Thyroid gland (tissue), 4 donors: ENCODE results near the gene CEP72. TPM values are rescaled to one million over a fixed set of nuclear protein-coding genes. Genes with fewer than 3 reads are reported as not detected.

Experiments used
- DNase-seq, 2 donors: peaks; one replicate each; pipeline ENCODE4 v3.0.0-alpha.2; 2019
- H3K27ac ChIP-seq, 3 donors: fragments of 200-600 bp; sonication (generic); 1 replicate in 2 of 3; 2 replicates in 1 of 3; pipeline ENCODE4 v1.5.1; 2016 to 2019; ENCODE audit warnings: mild to moderate bottlenecking in 1 of 3, moderate library complexity in 1 of 3
- H3K27me3 ChIP-seq: fragments of 200-600 bp; sonication (generic); one replicate; pipeline ENCODE4 v1.5.1; 2019
- H3K36me3 ChIP-seq, 2 donors: fragments of 200-600 bp; sonication (generic); one replicate each; pipeline ENCODE4 v1.5.1; 2016 to 2019
- H3K4me1 ChIP-seq, 2 donors: fragments of 200-600 bp; sonication (generic); one replicate each; pipeline ENCODE4 v1.5.1; 2017 to 2019
- H3K4me3 ChIP-seq, 3 donors: fragments of 200-600 bp; sonication (generic); replicated peaks in 1 of 3; 1 replicate in 2 of 3; 2 replicates in 1 of 3; pipeline ENCODE4 v1.5.1; 2016; ENCODE audit warnings: mild to moderate bottlenecking in 1 of 3
- H3K9me3 ChIP-seq: fragments of 200-600 bp; sonication (generic); one replicate; pipeline ENCODE4 v1.5.1; 2017
- POLR2A ChIP-seq, 2 donors: fragments of 450-650 bp; IDR thresholded peaks; one replicate each; pipeline ENCODE4 v1.6.1; 2017; ENCODE audit warnings: antibody characterized with exemption in 2 of 2, mild to moderate bottlenecking in 2 of 2, moderate library complexity in 1 of 2
- WGBS, 2 donors: methylation state at CpG; one replicate each; pipeline ENCODE4 v1.1.5; 2017; 5-methylcytosine and 5-hydroxymethylcytosine counted together
- intact Hi-C: fragments of 100-400 bp; cut with DNase I; formaldehyde crosslinking; loops from one replicate; pipeline ENCODE4 v1.15.1; 2023
- total RNA-seq, 4 donors: library from RNA; depleted of rRNA; stranded (reverse); fragments of >200 nt; gene quantifications; one replicate each; pipeline ENCODE4 v1.2.3, GENCODE V29; 2016
- TF ChIP-seq, protein P1 (sequence below), 6 experiments: fragments of 200-600 bp in 3 of 6; fragments of 450-650 bp in 3 of 6; sonication (generic) in 3 of 6; IDR thresholded peaks; one replicate each; pipeline ENCODE4 v1.5.1; 2016 to 2019; ENCODE audit warnings: antibody characterized with exemption in 6 of 6, mild to moderate bottlenecking in 2 of 6, inconsistent platforms in 1 of 6, moderate library complexity in 1 of 6

CEP72 gene
- total RNA-seq, 4 donors from 2014 or later = 3.4 to 7.6 (median 4.6) TPM

GRCh38 chr5:640461-641330, 28.6 kb downstream of the CEP72 start:
- H3K9me3 ChIP-seq = no peaks in the 10 kb centered on the region
- no peaks in the 10 kb centered on the region for H3K4me1 ChIP-seq
- intact Hi-C loops = no loop called here
- no peak overlapping the region for H3K27ac ChIP-seq
- TF ChIP-seq, protein P1, sequence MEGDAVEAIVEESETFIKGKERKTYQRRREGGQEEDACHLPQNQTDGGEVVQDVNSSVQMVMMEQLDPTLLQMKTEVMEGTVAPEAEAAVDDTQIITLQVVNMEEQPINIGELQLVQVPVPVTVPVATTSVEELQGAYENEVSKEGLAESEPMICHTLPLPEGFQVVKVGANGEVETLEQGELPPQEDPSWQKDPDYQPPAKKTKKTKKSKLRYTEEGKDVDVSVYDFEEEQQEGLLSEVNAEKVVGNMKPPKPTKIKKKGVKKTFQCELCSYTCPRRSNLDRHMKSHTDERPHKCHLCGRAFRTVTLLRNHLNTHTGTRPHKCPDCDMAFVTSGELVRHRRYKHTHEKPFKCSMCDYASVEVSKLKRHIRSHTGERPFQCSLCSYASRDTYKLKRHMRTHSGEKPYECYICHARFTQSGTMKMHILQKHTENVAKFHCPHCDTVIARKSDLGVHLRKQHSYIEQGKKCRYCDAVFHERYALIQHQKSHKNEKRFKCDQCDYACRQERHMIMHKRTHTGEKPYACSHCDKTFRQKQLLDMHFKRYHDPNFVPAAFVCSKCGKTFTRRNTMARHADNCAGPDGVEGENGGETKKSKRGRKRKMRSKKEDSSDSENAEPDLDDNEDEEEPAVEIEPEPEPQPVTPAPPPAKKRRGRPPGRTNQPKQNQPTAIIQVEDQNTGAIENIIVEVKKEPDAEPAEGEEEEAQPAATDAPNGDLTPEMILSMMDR (IDR thresholded peaks at IDR 0.05) = no peak
- TF ChIP-seq POLR2A (IDR thresholded peaks at IDR 0.05) = no peak
- DNase-seq = no peak
- WGBS, 2 donors = 94 to 95% methylated on average over 11 to 20 of the region's 35 CpGs
- H3K36me3 ChIP-seq = peaks cover 9 to 15% of the 10 kb centered on the region in 2 donors
- no peaks in the 10 kb centered on the region for H3K27me3 ChIP-seq
- H3K4me3 ChIP-seq = no peak overlapping the region

- intact Hi-C loops = no loop called here
- DNase-seq = no peak
- Histone ChIP-seq H3K27me3 (no peaks in the 10 kb centered on the region), H3K4me3 (no peak overlapping the region), H3K4me1 (no peaks in the 10 kb centered on the region), H3K36me3 (peaks cover 8 to 12% of the 10 kb centered on the region in 2 donors), H3K27ac (no peak overlapping the region), H3K9me3 (no peaks in the 10 kb centered on the region)
- TF ChIP-seq, protein P1 (IDR thresholded peaks at IDR 0.05) = no peak
- no peak for TF ChIP-seq POLR2A (IDR thresholded peaks at IDR 0.05)
- WGBS, 2 donors = 89 to 91% methylated on average over 9 to 14 of the region's 14 CpGs
Measured at GRCh38 chr5:641331-641765, 29.2 kb downstream of the CEP72 start.

DNA sequence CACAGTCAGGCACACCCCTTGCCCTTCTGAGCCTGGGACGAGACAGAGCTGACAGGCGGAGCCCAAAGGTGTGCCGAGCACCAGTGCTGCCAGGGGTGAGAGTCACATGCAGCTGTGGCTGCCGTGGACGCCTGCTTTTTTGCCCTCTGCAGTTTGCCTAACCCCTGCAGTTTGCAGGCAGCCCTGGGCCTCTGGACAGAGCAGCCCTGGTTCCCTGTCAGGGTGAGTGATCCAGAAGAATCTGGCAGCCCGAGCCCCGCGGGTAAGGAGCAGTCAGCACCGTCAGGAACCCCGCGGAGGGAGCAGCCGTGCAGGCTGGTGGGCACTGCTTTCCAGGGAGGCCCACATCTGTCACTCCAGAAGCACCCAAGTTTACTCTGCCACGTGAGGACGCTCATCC, 30.3 kb downstream of the CEP72 start:
- Histone ChIP-seq H3K36me3 (peaks cover 8 to 10% of the 10 kb centered on the region in 2 donors), H3K27ac (no peak overlapping the region), H3K9me3 (no peaks in the 10 kb centered on the region), H3K4me3 (no peak overlapping the region), H3K4me1 (no peaks in the 10 kb centered on the region), H3K27me3 (no peaks in the 10 kb centered on the region)
- no peak for DNase-seq
- intact Hi-C loops = no loop called here
- WGBS, 2 donors = 87 to 96% methylated on average over 8 to 9 of the region's 14 CpGs
- no peak for TF ChIP-seq POLR2A (IDR thresholded peaks at IDR 0.05)
- TF ChIP-seq, protein P1 (IDR thresholded peaks at IDR 0.05) = no peak

GRCh38 chr5:643351-643801, 31.2 kb downstream of the CEP72 start:
- Histone ChIP-seq H3K4me1 (no peaks in the 10 kb centered on the region), H3K4me3 (no peak overlapping the region), H3K27ac (no peak overlapping the region), H3K27me3 (no peaks in the 10 kb centered on the region), H3K9me3 (no peaks in the 10 kb centered on the region), H3K36me3 (peaks cover 2 to 5% of the 10 kb centered on the region in 2 donors)
- TF ChIP-seq, protein P1 (IDR thresholded peaks at IDR 0.05) = no peak
- TF ChIP-seq POLR2A (IDR thresholded peaks at IDR 0.05) = no peak
- intact Hi-C loops = no loop called here
- no peak for DNase-seq
- 95 to 96% methylated on average over 18 to 20 of the region's 21 CpGs for WGBS, 2 donors

DNA sequence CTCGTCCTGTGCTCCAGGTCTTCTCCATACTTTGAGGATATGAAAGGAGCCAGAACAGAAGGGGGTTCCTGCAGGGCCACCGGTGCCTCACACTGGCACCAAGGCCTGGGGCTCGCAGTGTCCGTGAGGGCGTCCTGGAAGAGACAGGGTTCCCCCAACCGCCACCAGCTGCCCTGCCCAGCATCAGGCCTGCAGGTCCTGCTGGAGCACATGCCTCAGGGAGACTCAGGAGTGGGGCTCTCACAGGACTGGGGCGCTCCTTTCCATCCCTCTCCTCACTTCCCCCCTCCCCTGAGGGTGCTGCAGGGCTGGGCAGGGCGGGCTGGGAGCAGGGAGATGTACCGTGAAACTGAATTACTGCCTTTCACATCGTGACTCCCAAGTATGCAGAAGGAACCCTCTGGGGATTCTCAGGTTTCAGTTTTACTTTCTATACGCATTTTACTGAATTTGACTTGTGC, 31.7 kb downstream of the CEP72 start:
- no peak for DNase-seq
- Histone ChIP-seq H3K4me3 (no peak overlapping the region), H3K9me3 (no peaks in the 10 kb centered on the region), H3K4me1 (no peaks in the 10 kb centered on the region), H3K27ac (no peak overlapping the region), H3K27me3 (no peaks in the 10 kb centered on the region), H3K36me3 (peaks cover 2 to 5% of the 10 kb centered on the region in 2 donors)
- intact Hi-C loops = no loop called here
- TF ChIP-seq POLR2A (IDR thresholded peaks at IDR 0.05) = no peak
- TF ChIP-seq, protein P1 (IDR thresholded peaks at IDR 0.05) = no peak
- WGBS, 2 donors = 89 to 94% methylated on average over 11 of the region's 11 CpGs
